ENCODE results near the gene PCNX2. TPM values are rescaled to one million over a fixed set of nuclear protein-coding genes. Genes with fewer than 3 reads are reported as not detected.
A peak's percentile ranks its signal among the peaks of the same experiment; 100 is the strongest.

PCNX2 gene
- total and polyA plus RNA-seq, 10 of the 15 experiments (the other 5 are each of a cell fraction or from before 2014, with no cell fraction given): 2.1 to 16.4 (median 8.1) TPM

GRCh38 chr1:232940262-232940661 lies 355.3 kb downstream of the PCNX2 start:
- no peak overlapping the region for H3K9ac ChIP-seq (ENCODE audit: control insufficient read depth, insufficient read depth, low read length)
- FAIRE-seq: no peak
- H3K36me3 ChIP-seq (ENCODE audit: control insufficient read depth in 2 of 2, insufficient read depth in 2 of 2, low read length in 1 of 2): no peaks in the 10 kb centered on the region
- TF ChIP-seq MXI1 (IDR thresholded peaks at IDR 0.05; ENCODE audit: low read depth, low read length) (no peak), YBX1 (IDR thresholded peaks at IDR 0.05) (no peak), HSF1 (IDR thresholded peaks at IDR 0.05; ENCODE audit: low read depth, low read length) (no peak)
- H3K4me2 ChIP-seq (ENCODE audit: control insufficient read depth, insufficient read depth): no peak overlapping the region
- no peak overlapping the region for H2AFZ ChIP-seq (ENCODE audit: control insufficient read depth, low read depth, low read length)
- H3K4me1 ChIP-seq (ENCODE audit: control insufficient read depth, insufficient read depth, low read length): peaks cover 9% of the 10 kb centered on the region
- intact Hi-C loops (cut with micrococcal nuclease; ENCODE audit: unreplicated experiment): no loop called here
- H3K79me2 ChIP-seq (ENCODE audit: control insufficient read depth, insufficient read depth, low read length): no peaks in the 10 kb centered on the region
- H3K4me3 ChIP-seq: no peak overlapping the region
- POLR2A ChIA-PET: no interaction called here
- CTCF ChIA-PET: no interaction called here
- no peak for DNase-seq (ENCODE audit: low read depth, low spot score)
- BruUV-seq (replicated peaks): no TSS peak
- no peak overlapping the region for H3K27ac ChIP-seq (ENCODE audit: control insufficient read depth, insufficient read depth)
- no peaks in the 10 kb centered on the region for H3K27me3 ChIP-seq (replicated peaks in 1 of 2; ENCODE audit: control insufficient read depth in 2 of 2, insufficient read depth in 2 of 2, low read length in 1 of 2)
- in situ Hi-C loops (cut with MboI): no loop called here
- peak; percentile 54 for ATAC-seq
- no peaks in the 10 kb centered on the region; the same call in 2 of the 3 replicates for H3K9me3 ChIP-seq (replicated peaks; ENCODE audit: control insufficient read depth, insufficient read depth, low read length)
- WGBS (ENCODE audit: insufficient coverage, insufficient replicate concordance, low lambda C conversion rate, missing lambda C conversion rate): 0% methylated on average over 1 of the region's 1 CpG
- SMC1A ChIA-PET (ENCODE audit: uncharacterized antibody, unreplicated experiment): interaction anchor here (0.6 kb wide), 1 partner anchor 12 kb away, joined by 3 read pairs; no protein-coding TSS in a partner anchor
- no peaks in the 10 kb centered on the region for H4K20me1 ChIP-seq (ENCODE audit: control insufficient read depth, insufficient read depth)
- RAD21 ChIA-PET (ENCODE audit: unreplicated experiment): interaction anchor here (0.6 kb wide), 1 partner anchor 35 kb away, joined by 3 read pairs; no protein-coding TSS in a partner anchor

GRCh38 chr1:232939748-232940147 lies 355.8 kb downstream of the PCNX2 start:
- in situ Hi-C loops (cut with MboI): no loop called here
- POLR2A ChIA-PET: no interaction called here

More at GRCh38 chr1:232939748-232940147, 355.8 kb downstream of the PCNX2 start:
- BruUV-seq (replicated peaks): no TSS peak
- no peak for TF ChIP-seq FOXM1 (IDR thresholded peaks at IDR 0.05; ENCODE audit: low read depth, low read length)
- TF ChIP-seq RELB (IDR thresholded peaks at IDR 0.05; ENCODE audit: low read depth): no peak
- no peak for TF ChIP-seq PKNOX1 (IDR thresholded peaks at IDR 0.05)
- TF ChIP-seq SUZ12 (IDR thresholded peaks at IDR 0.05; ENCODE audit: unreplicated experiment): no peak
- no peak for TF ChIP-seq CEBPB (IDR thresholded peaks at IDR 0.05; ENCODE audit: borderline replicate concordance in 1 of 2, low read depth in 2 of 2, low read length in 2 of 2)
- no peak for TF ChIP-seq BACH1 (IDR thresholded peaks at IDR 0.05; ENCODE audit: borderline replicate concordance)
- no peak for TF ChIP-seq ZNF384 (IDR thresholded peaks at IDR 0.05; ENCODE audit: borderline replicate concordance, low read depth, low read length)
- TF ChIP-seq ELK1 (IDR thresholded peaks at IDR 0.05; ENCODE audit: low read depth, low read length): no peak
- H3K36me3 ChIP-seq (ENCODE audit: control insufficient read depth in 2 of 2, insufficient read depth in 2 of 2, low read length in 1 of 2): no peaks in the 10 kb centered on the region
- H3K4me1 ChIP-seq (ENCODE audit: control insufficient read depth, insufficient read depth, low read length): peaks cover 9% of the 10 kb centered on the region
- ATAC-seq (no peak), FAIRE-seq (no peak), DNase-seq (ENCODE audit: low read depth, low spot score) (no peak)
- intact Hi-C loops (cut with micrococcal nuclease; ENCODE audit: unreplicated experiment): no loop called here
- H3K9ac ChIP-seq (ENCODE audit: control insufficient read depth, insufficient read depth, low read length): no peak overlapping the region
- H2AFZ ChIP-seq (ENCODE audit: control insufficient read depth, low read depth, low read length): no peak overlapping the region
- no peak overlapping the region for H3K27ac ChIP-seq (ENCODE audit: control insufficient read depth, insufficient read depth)
- CTCF ChIA-PET: no interaction called here
- H3K79me2 ChIP-seq (ENCODE audit: control insufficient read depth, insufficient read depth, low read length): no peaks in the 10 kb centered on the region
- no peak overlapping the region for H3K4me3 ChIP-seq
- 24% methylated on average over 2 of the region's 2 CpGs for WGBS (ENCODE audit: insufficient coverage, insufficient replicate concordance, low lambda C conversion rate, missing lambda C conversion rate)
- H4K20me1 ChIP-seq (ENCODE audit: control insufficient read depth, insufficient read depth): no peaks in the 10 kb centered on the region
- no peaks in the 10 kb centered on the region for H3K27me3 ChIP-seq (replicated peaks in 1 of 2; ENCODE audit: control insufficient read depth in 2 of 2, insufficient read depth in 2 of 2, low read length in 1 of 2)
- SMC1A ChIA-PET (ENCODE audit: uncharacterized antibody, unreplicated experiment): no interaction called here
- no peak overlapping the region for H3K4me2 ChIP-seq (ENCODE audit: control insufficient read depth, insufficient read depth)
- no peaks in the 10 kb centered on the region; the same call in 2 of the 3 replicates for H3K9me3 ChIP-seq (replicated peaks; ENCODE audit: control insufficient read depth, insufficient read depth, low read length)
- RAD21 ChIA-PET (ENCODE audit: unreplicated experiment): interaction anchor here (0.6 kb wide), 1 partner anchor 34 kb away, joined by 3 read pairs; no protein-coding TSS in a partner anchor

All from GM12878 (cell line).